ENCODE measurements around the gene NEK9. TPM values are rescaled to one million over a fixed set of nuclear protein-coding genes. Genes with fewer than 3 reads are reported as not detected.

The NEK9 gene
- total and polyA plus RNA-seq, 9 of the 15 experiments (the other 6 are each of a cell fraction or from before 2014, with no cell fraction given), result 2.8 to 39.6 (median 19.8) TPM

DNA sequence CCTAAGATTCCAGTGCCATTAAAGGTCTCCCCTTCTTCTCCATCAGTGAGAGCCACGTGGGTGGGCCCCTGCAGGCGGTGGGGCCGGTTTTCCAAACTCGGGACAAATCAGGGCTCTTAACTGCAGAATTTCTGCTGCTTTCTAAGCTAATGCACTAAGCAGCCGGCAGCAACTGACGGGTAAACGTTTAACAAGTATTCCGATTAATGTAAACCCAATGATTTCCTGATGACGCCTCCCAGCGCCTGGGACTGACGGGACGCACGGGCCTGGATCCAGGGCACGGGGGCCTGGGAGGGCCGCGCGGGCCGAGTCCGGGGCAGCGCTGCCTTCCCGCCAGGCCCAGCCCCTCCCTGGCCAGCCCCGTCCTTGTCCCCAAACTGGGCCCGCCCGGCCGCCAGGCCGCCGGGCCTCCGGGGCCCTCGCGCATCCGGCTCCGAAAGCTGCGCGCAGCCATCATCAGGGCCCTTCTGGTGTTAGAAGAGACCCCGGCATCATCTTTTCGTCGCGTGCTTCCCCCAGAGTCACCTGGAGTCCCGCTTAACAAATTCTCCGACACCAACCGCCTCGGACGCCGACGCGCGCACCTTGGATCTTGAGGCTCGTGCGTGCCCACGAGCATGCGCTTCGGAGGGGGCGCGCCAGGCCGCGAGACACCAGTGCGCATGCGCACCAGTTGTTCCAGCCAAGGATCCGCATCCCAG lies 75.8 kb downstream of the NEK9 start, which contains the start of gene MLH3 (continued):
- TF ChIP-seq KLF6 (CRISPR knock-in tag; IDR thresholded peaks at IDR 0.05; ENCODE audit: borderline replicate concordance) (no peak), TARDBP (IDR thresholded peaks at IDR 0.05) (no peak), JUN (IDR thresholded peaks at IDR 0.05; ENCODE audit: borderline replicate concordance, low read depth, low read length) (peak; percentile 29; the same call in 1 of the 2 replicates), JUN (CRISPR knock-in tag; IDR thresholded peaks at IDR 0.05; ENCODE audit: borderline replicate concordance) (no peak), NFXL1 (CRISPR knock-in tag; IDR thresholded peaks at IDR 0.05) (0 out of 2 replicates have a peak, but pooled peaks have one; percentile 29), ARID2 (IDR thresholded peaks at IDR 0.05) (no peak), EP400 (IDR thresholded peaks at IDR 0.05) (peak; percentile 51; the same call in 1 of the 2 replicates), KAT2B (IDR thresholded peaks at IDR 0.05; ENCODE audit: low read depth, low read length) (no peak), PCBP1 (IDR thresholded peaks at IDR 0.05; ENCODE audit: low read depth, low read length, poor library complexity, severe bottlenecking) (no peak), HEY1 (CRISPR knock-in tag; IDR thresholded peaks at IDR 0.05; ENCODE audit: borderline replicate concordance) (no peak), PHF8 (IDR thresholded peaks at IDR 0.05; ENCODE audit: borderline replicate concordance, low read length) (peak; percentile 77; the same call in 1 of the 2 replicates), RNF2 (IDR thresholded peaks at IDR 0.05) (no peak), YY1 (IDR thresholded peaks at IDR 0.05; ENCODE audit: borderline replicate concordance in 1 of 3, control insufficient read depth in 1 of 3, extremely low read depth in 1 of 3, insufficient read depth in 3 of 3, insufficient read length in 1 of 3, insufficient replicate concordance in 2 of 3, low read depth in 1 of 3, low read length in 2 of 3) (peak in 1 of 3 experiments; percentile 53), POLR2AphosphoS5 (IDR thresholded peaks at IDR 0.05; ENCODE audit: control insufficient read depth, insufficient read depth, low read depth, low read length) (0 out of 2 replicates have a peak, but pooled peaks have one; percentile 36), PRPF4 (IDR thresholded peaks at IDR 0.05; ENCODE audit: insufficient read depth, low read depth, low read length, poor library complexity, severe bottlenecking) (no peak), GABPB1 (CRISPR knock-in tag; IDR thresholded peaks at IDR 0.05) (0 out of 2 replicates have a peak, but pooled peaks have one; percentile 29)
- TF ChIP-seq, protein P1, sequence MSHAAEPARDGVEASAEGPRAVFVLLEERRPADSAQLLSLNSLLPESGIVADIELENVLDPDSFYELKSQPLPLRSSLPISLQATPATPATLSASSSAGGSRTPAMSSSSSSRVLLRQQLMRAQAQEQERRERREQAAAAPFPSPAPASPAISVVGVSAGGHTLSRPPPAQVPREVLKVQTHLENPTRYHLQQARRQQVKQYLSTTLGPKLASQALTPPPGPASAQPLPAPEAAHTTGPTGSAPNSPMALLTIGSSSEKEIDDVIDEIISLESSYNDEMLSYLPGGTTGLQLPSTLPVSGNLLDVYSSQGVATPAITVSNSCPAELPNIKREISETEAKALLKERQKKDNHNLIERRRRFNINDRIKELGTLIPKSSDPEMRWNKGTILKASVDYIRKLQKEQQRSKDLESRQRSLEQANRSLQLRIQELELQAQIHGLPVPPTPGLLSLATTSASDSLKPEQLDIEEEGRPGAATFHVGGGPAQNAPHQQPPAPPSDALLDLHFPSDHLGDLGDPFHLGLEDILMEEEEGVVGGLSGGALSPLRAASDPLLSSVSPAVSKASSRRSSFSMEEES (CRISPR knock-in tag; IDR thresholded peaks at IDR 0.05), result no peak
- TF ChIP-seq, protein P2, sequence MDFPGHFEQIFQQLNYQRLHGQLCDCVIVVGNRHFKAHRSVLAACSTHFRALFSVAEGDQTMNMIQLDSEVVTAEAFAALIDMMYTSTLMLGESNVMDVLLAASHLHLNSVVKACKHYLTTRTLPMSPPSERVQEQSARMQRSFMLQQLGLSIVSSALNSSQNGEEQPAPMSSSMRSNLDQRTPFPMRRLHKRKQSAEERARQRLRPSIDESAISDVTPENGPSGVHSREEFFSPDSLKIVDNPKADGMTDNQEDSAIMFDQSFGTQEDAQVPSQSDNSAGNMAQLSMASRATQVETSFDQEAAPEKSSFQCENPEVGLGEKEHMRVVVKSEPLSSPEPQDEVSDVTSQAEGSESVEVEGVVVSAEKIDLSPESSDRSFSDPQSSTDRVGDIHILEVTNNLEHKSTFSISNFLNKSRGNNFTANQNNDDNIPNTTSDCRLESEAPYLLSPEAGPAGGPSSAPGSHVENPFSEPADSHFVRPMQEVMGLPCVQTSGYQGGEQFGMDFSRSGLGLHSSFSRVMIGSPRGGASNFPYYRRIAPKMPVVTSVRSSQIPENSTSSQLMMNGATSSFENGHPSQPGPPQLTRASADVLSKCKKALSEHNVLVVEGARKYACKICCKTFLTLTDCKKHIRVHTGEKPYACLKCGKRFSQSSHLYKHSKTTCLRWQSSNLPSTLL (IDR thresholded peaks at IDR 0.05), result no peak
- TF ChIP-seq, protein P3, sequence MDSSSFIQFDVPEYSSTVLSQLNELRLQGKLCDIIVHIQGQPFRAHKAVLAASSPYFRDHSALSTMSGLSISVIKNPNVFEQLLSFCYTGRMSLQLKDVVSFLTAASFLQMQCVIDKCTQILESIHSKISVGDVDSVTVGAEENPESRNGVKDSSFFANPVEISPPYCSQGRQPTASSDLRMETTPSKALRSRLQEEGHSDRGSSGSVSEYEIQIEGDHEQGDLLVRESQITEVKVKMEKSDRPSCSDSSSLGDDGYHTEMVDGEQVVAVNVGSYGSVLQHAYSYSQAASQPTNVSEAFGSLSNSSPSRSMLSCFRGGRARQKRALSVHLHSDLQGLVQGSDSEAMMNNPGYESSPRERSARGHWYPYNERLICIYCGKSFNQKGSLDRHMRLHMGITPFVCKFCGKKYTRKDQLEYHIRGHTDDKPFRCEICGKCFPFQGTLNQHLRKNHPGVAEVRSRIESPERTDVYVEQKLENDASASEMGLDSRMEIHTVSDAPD (CRISPR knock-in tag; IDR thresholded peaks at IDR 0.05), result no peak
- TF ChIP-seq, protein P4, sequence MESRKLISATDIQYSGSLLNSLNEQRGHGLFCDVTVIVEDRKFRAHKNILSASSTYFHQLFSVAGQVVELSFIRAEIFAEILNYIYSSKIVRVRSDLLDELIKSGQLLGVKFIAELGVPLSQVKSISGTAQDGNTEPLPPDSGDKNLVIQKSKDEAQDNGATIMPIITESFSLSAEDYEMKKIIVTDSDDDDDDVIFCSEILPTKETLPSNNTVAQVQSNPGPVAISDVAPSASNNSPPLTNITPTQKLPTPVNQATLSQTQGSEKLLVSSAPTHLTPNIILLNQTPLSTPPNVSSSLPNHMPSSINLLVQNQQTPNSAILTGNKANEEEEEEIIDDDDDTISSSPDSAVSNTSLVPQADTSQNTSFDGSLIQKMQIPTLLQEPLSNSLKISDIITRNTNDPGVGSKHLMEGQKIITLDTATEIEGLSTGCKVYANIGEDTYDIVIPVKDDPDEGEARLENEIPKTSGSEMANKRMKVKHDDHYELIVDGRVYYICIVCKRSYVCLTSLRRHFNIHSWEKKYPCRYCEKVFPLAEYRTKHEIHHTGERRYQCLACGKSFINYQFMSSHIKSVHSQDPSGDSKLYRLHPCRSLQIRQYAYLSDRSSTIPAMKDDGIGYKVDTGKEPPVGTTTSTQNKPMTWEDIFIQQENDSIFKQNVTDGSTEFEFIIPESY (CRISPR knock-in tag; IDR thresholded peaks at IDR 0.05), result no peak
